Measurements from ENCODE around the gene UBE2V1. TPM values are rescaled to one million over a fixed set of nuclear protein-coding genes. Genes with fewer than 3 reads are reported as not detected.
A peak's percentile ranks its signal among the peaks of the same experiment; 100 is the strongest.

The UBE2V1 gene
- total and polyA plus RNA-seq, 2 of the 13 experiments (the other 11 are each of a cell fraction or from before 2014, with no cell fraction given): 81.3 to 132 TPM

DNA sequence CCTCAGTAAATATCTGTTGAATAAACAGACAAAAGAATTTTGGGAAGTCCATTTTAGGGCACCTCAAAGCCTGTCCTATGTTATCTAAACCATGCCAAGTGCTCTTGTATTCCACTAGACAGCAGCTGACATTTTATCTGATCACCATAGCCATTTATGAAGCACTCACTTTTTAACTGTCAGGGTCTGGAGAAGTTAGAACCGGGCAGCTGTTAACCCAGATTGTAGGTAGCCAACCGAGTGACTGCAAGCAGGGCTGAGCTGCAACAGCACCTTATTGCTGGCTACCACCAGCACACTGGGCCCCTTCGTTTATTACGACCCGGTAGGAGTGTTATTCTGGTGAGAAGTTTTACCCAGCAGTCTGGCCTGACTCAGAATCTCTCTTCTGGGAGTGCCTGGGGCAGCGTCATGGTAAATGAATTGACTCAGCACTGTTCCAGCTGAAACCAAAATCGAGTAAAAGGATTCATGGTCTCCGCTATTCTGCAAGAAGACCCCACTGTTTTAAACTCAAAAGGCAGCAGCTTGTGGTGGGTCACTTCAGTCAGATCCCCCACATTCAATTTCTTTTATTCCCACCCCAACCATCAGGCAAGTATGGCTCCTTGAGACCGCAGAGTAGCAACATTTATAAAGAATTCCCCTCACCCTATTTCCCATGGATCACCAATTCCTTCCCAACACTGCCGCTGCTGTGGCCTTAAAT is 1.7 kb downstream of the UBE2V1 start:
- CTCF ChIA-PET (ENCODE audit: low intra/inter-chr PET ratio, low total read pairs): no interaction called here
- WGBS (ENCODE audit: low lambda C conversion rate): 45% methylated on average over 10 of the region's 10 CpGs
- BruUV-seq (replicated peaks): no TSS peak
- TF ChIP-seq, protein P1, sequence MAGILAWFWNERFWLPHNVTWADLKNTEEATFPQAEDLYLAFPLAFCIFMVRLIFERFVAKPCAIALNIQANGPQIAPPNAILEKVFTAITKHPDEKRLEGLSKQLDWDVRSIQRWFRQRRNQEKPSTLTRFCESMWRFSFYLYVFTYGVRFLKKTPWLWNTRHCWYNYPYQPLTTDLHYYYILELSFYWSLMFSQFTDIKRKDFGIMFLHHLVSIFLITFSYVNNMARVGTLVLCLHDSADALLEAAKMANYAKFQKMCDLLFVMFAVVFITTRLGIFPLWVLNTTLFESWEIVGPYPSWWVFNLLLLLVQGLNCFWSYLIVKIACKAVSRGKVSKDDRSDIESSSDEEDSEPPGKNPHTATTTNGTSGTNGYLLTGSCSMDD (CRISPR knock-in tag; IDR thresholded peaks at IDR 0.05): peak; percentile 67; the same call in 1 of the 2 replicates
- 0 out of 2 replicates have a peak, but pooled peaks have one; percentile 50 for TF ChIP-seq ARNT2 (CRISPR knock-in tag; IDR thresholded peaks at IDR 0.05; ENCODE audit: low read depth)
- TF ChIP-seq, protein P2, sequence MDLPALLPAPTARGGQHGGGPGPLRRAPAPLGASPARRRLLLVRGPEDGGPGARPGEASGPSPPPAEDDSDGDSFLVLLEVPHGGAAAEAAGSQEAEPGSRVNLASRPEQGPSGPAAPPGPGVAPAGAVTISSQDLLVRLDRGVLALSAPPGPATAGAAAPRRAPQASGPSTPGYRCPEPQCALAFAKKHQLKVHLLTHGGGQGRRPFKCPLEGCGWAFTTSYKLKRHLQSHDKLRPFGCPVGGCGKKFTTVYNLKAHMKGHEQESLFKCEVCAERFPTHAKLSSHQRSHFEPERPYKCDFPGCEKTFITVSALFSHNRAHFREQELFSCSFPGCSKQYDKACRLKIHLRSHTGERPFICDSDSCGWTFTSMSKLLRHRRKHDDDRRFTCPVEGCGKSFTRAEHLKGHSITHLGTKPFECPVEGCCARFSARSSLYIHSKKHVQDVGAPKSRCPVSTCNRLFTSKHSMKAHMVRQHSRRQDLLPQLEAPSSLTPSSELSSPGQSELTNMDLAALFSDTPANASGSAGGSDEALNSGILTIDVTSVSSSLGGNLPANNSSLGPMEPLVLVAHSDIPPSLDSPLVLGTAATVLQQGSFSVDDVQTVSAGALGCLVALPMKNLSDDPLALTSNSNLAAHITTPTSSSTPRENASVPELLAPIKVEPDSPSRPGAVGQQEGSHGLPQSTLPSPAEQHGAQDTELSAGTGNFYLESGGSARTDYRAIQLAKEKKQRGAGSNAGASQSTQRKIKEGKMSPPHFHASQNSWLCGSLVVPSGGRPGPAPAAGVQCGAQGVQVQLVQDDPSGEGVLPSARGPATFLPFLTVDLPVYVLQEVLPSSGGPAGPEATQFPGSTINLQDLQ (CRISPR knock-in tag; IDR thresholded peaks at IDR 0.05): no peak
- TF ChIP-seq, protein P3, sequence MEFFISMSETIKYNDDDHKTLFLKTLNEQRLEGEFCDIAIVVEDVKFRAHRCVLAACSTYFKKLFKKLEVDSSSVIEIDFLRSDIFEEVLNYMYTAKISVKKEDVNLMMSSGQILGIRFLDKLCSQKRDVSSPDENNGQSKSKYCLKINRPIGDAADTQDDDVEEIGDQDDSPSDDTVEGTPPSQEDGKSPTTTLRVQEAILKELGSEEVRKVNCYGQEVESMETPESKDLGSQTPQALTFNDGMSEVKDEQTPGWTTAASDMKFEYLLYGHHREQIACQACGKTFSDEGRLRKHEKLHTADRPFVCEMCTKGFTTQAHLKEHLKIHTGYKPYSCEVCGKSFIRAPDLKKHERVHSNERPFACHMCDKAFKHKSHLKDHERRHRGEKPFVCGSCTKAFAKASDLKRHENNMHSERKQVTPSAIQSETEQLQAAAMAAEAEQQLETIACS (CRISPR knock-in tag; IDR thresholded peaks at IDR 0.05): 0 out of 2 replicates have a peak, but pooled peaks have one; percentile 23
- no peak for TF ChIP-seq SOX6 (IDR thresholded peaks at IDR 0.05)
- no peak for TF ChIP-seq SOX6 (CRISPR knock-in tag; IDR thresholded peaks at IDR 0.05)
- no peak for TF ChIP-seq ONECUT2 (CRISPR knock-in tag; IDR thresholded peaks at IDR 0.05)
- TF ChIP-seq, protein P4, sequence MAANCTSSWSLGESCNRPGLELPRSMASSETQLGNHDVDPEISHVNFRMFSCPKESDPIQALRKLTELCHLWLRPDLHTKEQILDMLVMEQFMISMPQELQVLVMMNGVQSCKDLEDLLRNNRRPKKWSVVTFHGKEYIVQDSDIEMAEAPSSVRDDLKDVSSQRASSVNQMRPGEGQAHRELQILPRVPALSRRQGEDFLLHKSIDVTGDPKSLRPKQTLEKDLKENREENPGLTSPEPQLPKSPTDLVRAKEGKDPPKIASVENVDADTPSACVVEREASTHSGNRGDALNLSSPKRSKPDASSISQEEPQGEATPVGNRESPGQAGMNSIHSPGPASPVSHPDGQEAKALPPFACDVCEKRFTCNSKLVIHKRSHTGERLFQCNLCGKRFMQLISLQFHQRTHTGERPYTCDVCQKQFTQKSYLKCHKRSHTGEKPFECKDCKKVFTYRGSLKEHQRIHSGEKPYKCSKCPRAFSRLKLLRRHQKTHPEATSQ (CRISPR knock-in tag; IDR thresholded peaks at IDR 0.05; ENCODE audit: borderline replicate concordance): peak; percentile 66; the same call in 1 of the 2 replicates
- no peak for TF ChIP-seq ZSCAN9 (CRISPR knock-in tag; IDR thresholded peaks at IDR 0.05; ENCODE audit: borderline replicate concordance)
- TF ChIP-seq XBP1 (CRISPR knock-in tag; IDR thresholded peaks at IDR 0.05): no peak
- TF ChIP-seq YEATS4 (CRISPR knock-in tag; IDR thresholded peaks at IDR 0.05; ENCODE audit: borderline replicate concordance): no peak
- TF ChIP-seq ZNF12 (CRISPR knock-in tag; IDR thresholded peaks at IDR 0.05): no peak
- no peak for TF ChIP-seq RBM22 (optimal IDR thresholded peaks at IDR 0.05; ENCODE audit: low read length)
- TF ChIP-seq MEF2D (CRISPR knock-in tag; IDR thresholded peaks at IDR 0.05): 0 out of 2 replicates have a peak, but pooled peaks have one; percentile 32
- TF ChIP-seq, protein P5, sequence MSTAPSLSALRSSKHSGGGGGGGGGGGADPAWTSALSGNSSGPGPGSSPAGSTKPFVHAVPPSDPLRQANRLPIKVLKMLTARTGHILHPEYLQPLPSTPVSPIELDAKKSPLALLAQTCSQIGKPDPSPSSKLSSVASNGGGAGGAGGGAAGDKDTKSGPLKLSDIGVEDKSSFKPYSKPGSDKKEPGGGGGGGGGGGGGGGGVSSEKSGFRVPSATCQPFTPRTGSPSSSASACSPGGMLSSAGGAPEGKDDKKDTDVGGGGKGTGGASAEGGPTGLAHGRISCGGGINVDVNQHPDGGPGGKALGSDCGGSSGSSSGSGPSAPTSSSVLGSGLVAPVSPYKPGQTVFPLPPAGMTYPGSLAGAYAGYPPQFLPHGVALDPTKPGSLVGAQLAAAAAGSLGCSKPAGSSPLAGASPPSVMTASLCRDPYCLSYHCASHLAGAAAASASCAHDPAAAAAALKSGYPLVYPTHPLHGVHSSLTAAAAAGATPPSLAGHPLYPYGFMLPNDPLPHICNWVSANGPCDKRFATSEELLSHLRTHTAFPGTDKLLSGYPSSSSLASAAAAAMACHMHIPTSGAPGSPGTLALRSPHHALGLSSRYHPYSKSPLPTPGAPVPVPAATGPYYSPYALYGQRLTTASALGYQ (CRISPR knock-in tag; IDR thresholded peaks at IDR 0.05): 0 out of 2 replicates have a peak, but pooled peaks have one; percentile 10

More for the DNA sequence above, 1.7 kb downstream of the UBE2V1 start:
- Histone ChIP-seq H3K4me2 (ENCODE audit: low read depth, low read length) (peak overlapping the region; percentile 92), H3K36me3 (replicated peaks in 1 of 2; ENCODE audit: control insufficient read depth in 1 of 2, insufficient read depth in 2 of 2, low read length in 2 of 2) (peaks cover 11 to 14% of the 10 kb centered on the region in 2 experiments; a peak in 4 of 5 replicates), H3K4me3 (replicated peaks in 1 of 3; ENCODE audit: insufficient read depth in 1 of 3, low read depth in 2 of 3, low read length in 3 of 3) (peak overlapping the region; percentile 94 to 96 (median 94)), H3K9me3 (ENCODE audit: low read length) (no peaks in the 10 kb centered on the region), H3K27me3 (ENCODE audit: control insufficient read depth in 1 of 2, insufficient read depth in 2 of 2, low read length in 2 of 2) (no peaks in the 10 kb centered on the region; a peak in 1 of 5 replicates), H3K79me2 (ENCODE audit: insufficient read depth, low read length) (peaks cover 83% of the 10 kb centered on the region), H3K9ac (ENCODE audit: insufficient read depth, low read depth, low read length) (peak overlapping the region; percentile 92), H3K4me1 (ENCODE audit: insufficient read depth, low read length) (peaks cover 79% of the 10 kb centered on the region), H3K27ac (ENCODE audit: extremely low read length, insufficient read depth, low read length) (no peak overlapping the region), H4K20me1 (ENCODE audit: insufficient read depth, low read length) (peaks cover 58% of the 10 kb centered on the region), H2AFZ (ENCODE audit: low read length) (no peak overlapping the region)
- intact Hi-C loops (cut with micrococcal nuclease; ENCODE audit: unreplicated experiment): loop anchor here (5.0 kb wide), 1 partner anchor 351 kb away; no protein-coding TSS in a partner anchor
- no peak for ATAC-seq
- DNase-seq (ENCODE audit: low spot score): no peak
- POLR2A ChIA-PET: interaction anchor here (1.0 kb wide), 1 partner anchor 22 kb away, joined by 3 read pairs; no protein-coding TSS in a partner anchor
- in situ Hi-C loops (cut with HindIII; ENCODE audit: extremely low pct_ligation_motif_present, low pct_unique_long_range_greater_than_20kb): loop anchor here (10.0 kb wide), 1 partner anchor 474 kb away; no protein-coding TSS in a partner anchor
- no peak for FAIRE-seq
